GM23338 (cell line): Measurements from ENCODE around the gene TOR2A. TPM values are rescaled to one million over a fixed set of nuclear protein-coding genes. Genes with fewer than 3 reads are reported as not detected.
A peak's percentile ranks its signal among the peaks of the same experiment; 100 is the strongest.

ENCODE experiments used
- ATAC-seq: fragments of 200-7000 bp; cut with Tn5 transposase; 3 replicates; pipeline ENCODE4 v1.9.1; 2020
- DNase-seq: peaks from one replicate; pipeline ENCODE4 v3.0.0-alpha.2; 2015; ENCODE audit warnings: low spot score
- H2AFZ ChIP-seq: fragments of 200-600 bp; sonication (generic); 2 replicates; pipeline ENCODE4 v1.8.0; 2016; ENCODE audit warnings: antibody characterized with exemption, mild to moderate bottlenecking, moderate library complexity
- H3F3A ChIP-seq: fragments of 200-600 bp; sonication (generic); replicated peaks from 2 replicates; pipeline ENCODE4 v1.8.0; 2017; ENCODE audit warnings: antibody characterized with exemption, mixed run types, low read depth
- H3K27ac ChIP-seq: fragments of 200-600 bp; sonication (generic); 2 replicates; pipeline ENCODE4 v1.6.1; 2016; ENCODE audit warnings: low read depth
- H3K27me3 ChIP-seq: fragments of 200-600 bp; sonication (generic); 2 replicates; pipeline ENCODE4 v1.8.0; 2016; ENCODE audit warnings: mild to moderate bottlenecking, mixed run types, moderate library complexity; ENCODE audit not compliant: insufficient read depth
- H3K36me3 ChIP-seq: fragments of 200-600 bp; sonication (generic); 2 replicates; pipeline ENCODE4 v1.8.0; 2016; ENCODE audit warnings: mild to moderate bottlenecking; ENCODE audit not compliant: insufficient read depth
- H3K4me1 ChIP-seq: fragments of 200-600 bp; sonication (generic); 2 replicates; pipeline ENCODE4 v1.8.0; 2016; ENCODE audit warnings: mild to moderate bottlenecking, moderate library complexity; ENCODE audit not compliant: insufficient read depth
- H3K4me2 ChIP-seq: fragments of 200-600 bp; sonication (generic); 2 replicates; pipeline ENCODE4 v1.7.1; 2017; ENCODE audit warnings: mixed run types
- H3K4me3 ChIP-seq: fragments of 200-600 bp; sonication (generic); 2 replicates; pipeline ENCODE4 v1.6.1; 2016; ENCODE audit warnings: mixed run types
- H3K79me2 ChIP-seq: fragments of 200-600 bp; sonication (generic); replicated peaks from 2 replicates; pipeline ENCODE4 v1.8.0; 2017; ENCODE audit warnings: mild to moderate bottlenecking; ENCODE audit not compliant: insufficient read depth
- H3K9me2 ChIP-seq: fragments of 200-600 bp; sonication (generic); 2 replicates; pipeline ENCODE4 v1.8.0; 2017; ENCODE audit not compliant: insufficient read depth
- H4K20me1 ChIP-seq: fragments of 200-600 bp; sonication (generic); replicated peaks from 2 replicates; pipeline ENCODE4 v1.8.0; 2017; ENCODE audit warnings: mild to moderate bottlenecking; ENCODE audit not compliant: insufficient read depth
- H3K27ac Mint-ChIP-seq: 2 replicates; pipeline ENCODE4 v1.8.0; 2020; ENCODE audit warnings: inconsistent platforms, mild to moderate bottlenecking, moderate library complexity, mixed read lengths
- H3K27me3 Mint-ChIP-seq: 3 replicates; pipeline ENCODE4 v1.8.0; 2022; ENCODE audit warnings: low read depth, mild to moderate bottlenecking, moderate library complexity, mixed read lengths, inconsistent platforms; ENCODE audit not compliant: insufficient read depth, poor library complexity
- H3K36me3 Mint-ChIP-seq: 3 replicates; pipeline ENCODE4 v1.8.0; 2021; ENCODE audit warnings: low read depth, mild to moderate bottlenecking, inconsistent platforms, moderate library complexity, mixed read lengths
- H3K4me1 Mint-ChIP-seq: 3 replicates; pipeline ENCODE4 v1.8.0; 2020; ENCODE audit warnings: mild to moderate bottlenecking, inconsistent platforms, mixed read lengths
- H3K4me3 Mint-ChIP-seq: 3 replicates; pipeline ENCODE4 v1.8.0; 2021; ENCODE audit warnings: moderate library complexity, mild to moderate bottlenecking, inconsistent platforms, mixed read lengths
- H3K9me3 Mint-ChIP-seq: 3 replicates; pipeline ENCODE4 v1.8.0; 2020; ENCODE audit warnings: moderate library complexity, mild to moderate bottlenecking, inconsistent platforms, mixed read lengths
- CREB1 ChIP-seq: fragments of 250-450 bp; sonication (Bioruptor Pico); IDR thresholded peaks from 2 replicates; pipeline ENCODE4 v1.5.0; 2020; ENCODE audit warnings: low read depth, mild to moderate bottlenecking, moderate library complexity
- EZH2 ChIP-seq: fragments of 200-600 bp; sonication (generic); IDR thresholded peaks from one replicate; pipeline ENCODE4 v1.8.0; 2017; ENCODE audit warnings: antibody characterized with exemption, mild to moderate bottlenecking, low read depth; ENCODE audit not compliant: unreplicated experiment
- EZH2phosphoT487 ChIP-seq: fragments of 200-600 bp; sonication (generic); IDR thresholded peaks from one replicate; pipeline ENCODE4 v1.8.1; 2018; ENCODE audit warnings: antibody characterized with exemption; ENCODE audit not compliant: unreplicated experiment
- JUNB ChIP-seq: IDR thresholded peaks from one replicate; pipeline ENCODE4 v1.6.1; 2016; ENCODE audit warnings: antibody characterized with exemption; ENCODE audit not compliant: unreplicated experiment
- POLR2AphosphoS5 ChIP-seq: IDR thresholded peaks from 2 replicates; pipeline ENCODE4 v1.6.1; 2016; ENCODE audit warnings: antibody characterized with exemption, low read depth
- STAT1 ChIP-seq: IDR thresholded peaks from one replicate; pipeline ENCODE4 v1.6.1; 2016; ENCODE audit warnings: antibody characterized with exemption; ENCODE audit not compliant: unreplicated experiment
- ZNF331 ChIP-seq: fragments of 250-450 bp; sonication (Bioruptor Pico); IDR thresholded peaks from 2 replicates; pipeline ENCODE4 v1.5.0; 2020; ENCODE audit warnings: low read depth, mild to moderate bottlenecking, moderate library complexity
- ZNF462 ChIP-seq: fragments of 250-450 bp; sonication (Bioruptor Pico); IDR thresholded peaks from 2 replicates; pipeline ENCODE4 v1.5.0; 2020; ENCODE audit warnings: mild to moderate bottlenecking, moderate library complexity
- polyA plus RNA-seq: library from polyadenylated mRNA; unstranded; fragments of >200 nt; fragmentation: Nextera tagmentation; extraction: Ambion mirVana; gene quantifications from 2 replicates; pipeline ENCODE4 v1.2.1, GENCODE V29; 2016
- total RNA-seq: library from RNA; depleted of rRNA; stranded (reverse); fragments of >200 nt; shearing (Covaris generic); gene quantifications from 2 replicates; pipeline ENCODE4 v1.2.3, GENCODE V29; 2014
- TF ChIP-seq, protein P1 (sequence below): IDR thresholded peaks from 2 replicates; pipeline ENCODE4 v1.6.1; 2016; ENCODE audit warnings: antibody characterized with exemption

The TOR2A gene
- total and polyA plus RNA-seq, 2 experiments from 2014 or later = 14.4 to 23.5 TPM

DNA sequence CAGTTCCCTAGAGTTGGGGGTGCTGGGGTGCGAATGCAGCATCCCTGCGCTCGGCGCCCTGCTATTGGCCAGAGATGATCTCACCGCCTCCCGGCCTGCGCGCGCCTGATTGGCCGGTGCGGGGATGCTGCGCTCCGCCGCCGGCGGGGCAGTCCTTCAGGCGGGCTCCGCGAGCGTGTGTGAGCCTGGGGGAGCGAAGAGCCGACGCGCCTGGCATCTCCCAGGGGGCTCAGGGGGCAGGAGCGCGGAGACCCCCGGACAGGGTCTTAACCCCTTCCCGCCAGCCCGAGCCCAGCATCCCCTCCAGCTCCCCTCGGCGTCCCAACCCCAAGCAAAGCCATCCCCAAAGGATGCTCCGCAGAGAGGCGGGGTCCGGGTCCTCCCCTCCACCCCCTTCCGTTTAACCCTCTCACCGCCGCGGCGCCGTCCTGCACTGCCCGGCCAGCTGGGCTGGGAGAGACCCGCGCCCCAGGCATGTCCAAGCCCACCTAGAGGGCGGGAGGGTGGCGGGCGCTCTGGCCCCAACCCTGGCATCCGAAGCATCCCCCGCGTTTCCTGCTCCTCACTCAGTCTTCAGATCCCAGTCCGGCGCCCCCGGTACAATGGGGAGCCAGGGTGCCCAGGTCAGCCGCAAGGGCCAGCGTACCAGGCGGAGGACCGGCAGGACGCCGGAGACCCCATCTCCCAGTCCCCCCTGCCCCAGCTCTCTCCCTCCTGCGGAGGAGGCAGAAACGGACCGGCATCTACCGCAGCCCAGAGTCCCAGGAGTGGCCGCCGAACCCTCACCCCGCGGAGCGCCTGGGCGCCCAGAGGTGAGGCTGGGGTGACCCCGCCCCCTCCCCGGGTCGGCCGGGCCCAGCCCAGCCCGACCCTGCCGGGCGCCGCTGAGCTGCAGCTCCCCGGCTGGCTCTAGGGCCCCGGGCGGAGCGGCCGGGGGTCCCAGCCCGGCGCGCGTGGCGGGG is 19.3 kb upstream of the TOR2A start:
- H3K36me3 Mint-ChIP-seq = no peaks in the 10 kb centered on the region; the same call in 2 of the 3 replicates
- no peaks in the 10 kb centered on the region for H3K9me2 ChIP-seq
- no peak overlapping the region for H3K27ac Mint-ChIP-seq
- TF ChIP-seq CREB1 (no peak), EZH2 (no peak), JUNB (no peak), ZNF331 (CRISPR knock-in tag) (no peak), EZH2phosphoT487 (no peak)
- TF ChIP-seq, protein P1, sequence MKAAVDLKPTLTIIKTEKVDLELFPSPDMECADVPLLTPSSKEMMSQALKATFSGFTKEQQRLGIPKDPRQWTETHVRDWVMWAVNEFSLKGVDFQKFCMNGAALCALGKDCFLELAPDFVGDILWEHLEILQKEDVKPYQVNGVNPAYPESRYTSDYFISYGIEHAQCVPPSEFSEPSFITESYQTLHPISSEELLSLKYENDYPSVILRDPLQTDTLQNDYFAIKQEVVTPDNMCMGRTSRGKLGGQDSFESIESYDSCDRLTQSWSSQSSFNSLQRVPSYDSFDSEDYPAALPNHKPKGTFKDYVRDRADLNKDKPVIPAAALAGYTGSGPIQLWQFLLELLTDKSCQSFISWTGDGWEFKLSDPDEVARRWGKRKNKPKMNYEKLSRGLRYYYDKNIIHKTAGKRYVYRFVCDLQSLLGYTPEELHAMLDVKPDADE = no peak
- H3K36me3 ChIP-seq = no peaks in the 10 kb centered on the region
- no peaks in the 10 kb centered on the region for H3F3A ChIP-seq
- H3K27ac ChIP-seq = no peak overlapping the region
- H3K4me1 ChIP-seq = peaks cover 5% of the 10 kb centered on the region; the same call in 1 of the 2 replicates
- H3K27me3 Mint-ChIP-seq = peaks cover 17% of the 10 kb centered on the region
- DNase-seq (peak; percentile 89), ATAC-seq (peak; percentile 84)
- H3K27me3 ChIP-seq = peaks cover 14% of the 10 kb centered on the region
- H3K4me1 Mint-ChIP-seq = no peaks in the 10 kb centered on the region; the same call in 2 of the 3 replicates
- peak overlapping the region; percentile 99 for H3K4me2 ChIP-seq
- peak overlapping the region; percentile 72 for H3K4me3 Mint-ChIP-seq
- no peaks in the 10 kb centered on the region for H3K9me3 Mint-ChIP-seq
- H4K20me1 ChIP-seq = peaks cover 21% of the 10 kb centered on the region
- no peaks in the 10 kb centered on the region for H3K79me2 ChIP-seq
- peak overlapping the region; percentile 96 for H3K4me3 ChIP-seq
- peak overlapping the region; percentile 93; the same call in 1 of the 2 replicates for H2AFZ ChIP-seq

- no peaks in the 10 kb centered on the region; the same call in 2 of the 3 replicates for H3K4me1 Mint-ChIP-seq
- Histone ChIP-seq H3K4me3 (peak overlapping the region; percentile 96), H3K4me1 (peaks cover 5% of the 10 kb centered on the region; the same call in 1 of the 2 replicates), H3K36me3 (no peaks in the 10 kb centered on the region), H3K79me2 (no peaks in the 10 kb centered on the region), H3F3A (no peaks in the 10 kb centered on the region), H3K9me2 (no peaks in the 10 kb centered on the region), H4K20me1 (peaks cover 21% of the 10 kb centered on the region), H3K27me3 (peaks cover 14% of the 10 kb centered on the region), H3K27ac (no peak overlapping the region), H2AFZ (no peak overlapping the region), H3K4me2 (peak overlapping the region; percentile 99)
- DNase-seq = no peak
- no peaks in the 10 kb centered on the region; the same call in 2 of the 3 replicates for H3K36me3 Mint-ChIP-seq
- ATAC-seq = no peak
- peaks cover 14% of the 10 kb centered on the region for H3K27me3 Mint-ChIP-seq
- H3K9me3 Mint-ChIP-seq = no peaks in the 10 kb centered on the region
- no peak overlapping the region for H3K27ac Mint-ChIP-seq
- no peak overlapping the region; the same call in 2 of the 3 replicates for H3K4me3 Mint-ChIP-seq
- TF ChIP-seq POLR2AphosphoS5 (no peak), ZNF331 (CRISPR knock-in tag) (no peak), STAT1 (no peak), EZH2 (no peak), ZNF462 (CRISPR knock-in tag) (no peak), EZH2phosphoT487 (no peak), JUNB (no peak)
- TF ChIP-seq, protein P1 = no peak
Measured at GRCh38 chr9:127753622-127754021, 18.5 kb upstream of the TOR2A start.
